H9 (cell line): ENCODE data around the gene TRIM24. TPM values are rescaled to one million over a fixed set of nuclear protein-coding genes. Genes with fewer than 3 reads are reported as not detected.
"Not testable (repeated sequence)": the region's sequence is repeated elsewhere in the genome, so short reads cannot be mapped to it uniquely, and the experiment has no call there.

Experiments
- DNase-seq: peaks from one replicate; pipeline ENCODE4 v3.0.0-alpha.2; 2017
- H2AFZ ChIP-seq: one replicate; pipeline ENCODE4 v1.6.1; 2013; ENCODE audit warnings: mild to moderate bottlenecking, low read length, control low read depth, moderate library complexity
- H2AK5ac ChIP-seq: 2 replicates; pipeline ENCODE4 v1.6.1; 2013; ENCODE audit warnings: low read length, control low read depth, mixed read lengths; ENCODE audit not compliant: insufficient read length
- H2BK120ac ChIP-seq: one replicate; pipeline ENCODE4 v1.6.1; 2013; ENCODE audit warnings: low read depth, mild to moderate bottlenecking, low read length, control low read depth, inconsistent platforms; ENCODE audit not compliant: poor library complexity, severe bottlenecking
- H2BK12ac ChIP-seq: 2 replicates; pipeline ENCODE4 v1.6.1; 2013; ENCODE audit warnings: low read length, control low read depth, mixed read lengths, low read depth; ENCODE audit not compliant: insufficient read length
- H2BK15ac ChIP-seq: 2 replicates; pipeline ENCODE4 v1.6.1; 2013; ENCODE audit warnings: low read depth, low read length, control low read depth
- H2BK20ac ChIP-seq: one replicate; pipeline ENCODE4 v1.6.1; 2013; ENCODE audit warnings: low read depth, mild to moderate bottlenecking, low read length, control low read depth, inconsistent platforms; ENCODE audit not compliant: poor library complexity, severe bottlenecking
- H2BK5ac ChIP-seq: 2 replicates; pipeline ENCODE4 v1.6.1; 2013; ENCODE audit warnings: low read length, control low read depth, mixed read lengths; ENCODE audit not compliant: insufficient read length
- H3K14ac ChIP-seq: 2 replicates; pipeline ENCODE4 v1.6.1; 2013; ENCODE audit warnings: low read length, control low read depth; ENCODE audit not compliant: insufficient read depth
- H3K18ac ChIP-seq: 2 replicates; pipeline ENCODE4 v1.6.1; 2013; ENCODE audit warnings: low read depth, mild to moderate bottlenecking, mixed read lengths, low read length, control low read depth; ENCODE audit not compliant: insufficient read length
- H3K23ac ChIP-seq: 2 replicates; pipeline ENCODE4 v1.6.1; 2013; ENCODE audit warnings: low read length, control low read depth, mixed read lengths, low read depth; ENCODE audit not compliant: insufficient read length
- H3K23me2 ChIP-seq: 2 replicates; pipeline ENCODE4 v1.6.1; 2013; ENCODE audit warnings: low read depth, mild to moderate bottlenecking, mixed read lengths, low read length, control low read depth; ENCODE audit not compliant: insufficient read length, poor library complexity, severe bottlenecking
- H3K27ac ChIP-seq: 2 replicates; pipeline ENCODE4 v1.5.1; 2013; ENCODE audit warnings: low read length, control low read depth, mixed read lengths, low read depth; ENCODE audit not compliant: insufficient read length
- H3K27me3 ChIP-seq: 2 replicates; pipeline ENCODE4 v1.6.1; 2013; ENCODE audit warnings: low read length, control low read depth, inconsistent platforms; ENCODE audit not compliant: insufficient read depth
- H3K4ac ChIP-seq: 2 replicates; pipeline ENCODE4 v1.6.1; 2013; ENCODE audit warnings: low read depth, mild to moderate bottlenecking, control low read depth, inconsistent platforms, low read length, moderate library complexity
- H3K4me1 ChIP-seq: 2 replicates; pipeline ENCODE4 v1.6.1; 2013; ENCODE audit warnings: low read length, control low read depth, inconsistent platforms; ENCODE audit not compliant: insufficient read depth
- H3K4me2 ChIP-seq: 2 replicates; pipeline ENCODE4 v1.6.1; 2013; ENCODE audit warnings: low read length, control low read depth, mixed read lengths; ENCODE audit not compliant: insufficient read length, insufficient read depth
- H3K56ac ChIP-seq: 2 replicates; pipeline ENCODE4 v1.6.1; 2013; ENCODE audit warnings: low read depth, mild to moderate bottlenecking, mixed read lengths, low read length, control low read depth; ENCODE audit not compliant: insufficient read length
- H3K79me1 ChIP-seq: 2 replicates; pipeline ENCODE4 v1.6.1; 2013; ENCODE audit warnings: low read depth, mild to moderate bottlenecking, moderate library complexity, low read length, control low read depth, inconsistent platforms; ENCODE audit not compliant: insufficient read depth, poor library complexity, severe bottlenecking
- H3K79me2 ChIP-seq: 2 replicates; pipeline ENCODE4 v1.6.1; 2013; ENCODE audit warnings: low read length, control low read depth, inconsistent platforms; ENCODE audit not compliant: insufficient read depth
- H3K9ac ChIP-seq: 2 replicates; pipeline ENCODE4 v1.6.1; 2013; ENCODE audit warnings: low read length, control low read depth, mixed read lengths; ENCODE audit not compliant: insufficient read length; ENCODE audit errors: extremely low read depth
- H3K9me3 ChIP-seq: one replicate; pipeline ENCODE4 v1.6.1; 2013; ENCODE audit warnings: low read depth, low read length, inconsistent platforms; ENCODE audit not compliant: control insufficient read depth
- H3T11ph ChIP-seq: one replicate; pipeline ENCODE4 v1.6.1; 2013; ENCODE audit warnings: mild to moderate bottlenecking, low read length, control low read depth, inconsistent platforms
- H4K20me1 ChIP-seq: one replicate; pipeline ENCODE4 v1.6.1; 2013; ENCODE audit not compliant: control insufficient read depth, insufficient read length, insufficient read depth
- H4K5ac ChIP-seq: 2 replicates; pipeline ENCODE4 v1.6.1; 2013; ENCODE audit warnings: low read depth, mild to moderate bottlenecking, mixed read lengths, low read length, control low read depth; ENCODE audit not compliant: insufficient read length
- H4K8ac ChIP-seq: replicated peaks from 2 replicates; pipeline ENCODE4 v1.6.1; 2013; ENCODE audit warnings: low read length, control low read depth, mixed read lengths, low read depth; ENCODE audit not compliant: insufficient read length
- H4K91ac ChIP-seq: 2 replicates; pipeline ENCODE4 v1.6.1; 2013; ENCODE audit warnings: low read depth, mild to moderate bottlenecking, moderate library complexity, mixed read lengths, low read length, control low read depth; ENCODE audit not compliant: insufficient read length
- H3K27ac Mint-ChIP-seq, 3 experiments: 2 replicates in 2 of 3; 3 replicates in 1 of 3; pipeline ENCODE4 v1.8.0; 2020 to 2021; ENCODE audit warnings: mixed read lengths in 3 of 3, mild to moderate bottlenecking in 1 of 3, moderate library complexity in 1 of 3
- H3K27me3 Mint-ChIP-seq: 2 replicates; pipeline ENCODE4 v1.8.0; 2021; ENCODE audit warnings: low read depth, mild to moderate bottlenecking, moderate library complexity, mixed read lengths
- H3K36me3 Mint-ChIP-seq, 3 experiments: 2 replicates in 2 of 3; 3 replicates in 1 of 3; pipeline ENCODE4 v1.8.0; 2020 to 2021; ENCODE audit warnings: low read depth in 3 of 3, mixed read lengths in 3 of 3; ENCODE audit not compliant: insufficient read depth in 1 of 3
- H3K4me1 Mint-ChIP-seq, 2 experiments: 2 replicates each; pipeline ENCODE4 v1.8.0; 2020; ENCODE audit warnings: mixed read lengths in 2 of 2
- H3K4me3 Mint-ChIP-seq, 2 experiments: 2 replicates in 1 of 2; 3 replicates in 1 of 2; pipeline ENCODE4 v1.8.0; 2020 to 2021; ENCODE audit warnings: mild to moderate bottlenecking in 2 of 2, mixed read lengths in 2 of 2, moderate library complexity in 1 of 2
- H3K9me3 Mint-ChIP-seq, 2 experiments: 2 replicates in 1 of 2; 3 replicates in 1 of 2; pipeline ENCODE4 v1.8.0; 2020; ENCODE audit warnings: mild to moderate bottlenecking in 2 of 2, mixed read lengths in 2 of 2, moderate library complexity in 1 of 2
- WGBS: extraction: QIAGEN DNeasy Blood & Tissue Kit; methylation state at CpG from one replicate; pipeline ENCODE4 v1.1.7; 2013; ENCODE audit warnings: missing lambda C conversion rate, low lambda C conversion rate, mixed read lengths; ENCODE audit not compliant: insufficient read length; ENCODE audit errors: extremely low coverage; 5-methylcytosine and 5-hydroxymethylcytosine counted together
- total RNA-seq: library from RNA; stranded (reverse); gene quantifications from 2 replicates; pipeline ENCODE4 v1.2.1, GENCODE V29; 2021
- TF ChIP-seq, protein P1 (sequence below): fragments of 200-600 bp; sonication (generic); conservative IDR thresholded peaks from 3 replicates; pipeline ENCODE4 v1.8.0; 2021; ENCODE audit warnings: antibody characterized with exemption, mild to moderate bottlenecking

The TRIM24 gene
- total RNA-seq, 1 experiment from 2014 or later = 260 TPM

DNA sequence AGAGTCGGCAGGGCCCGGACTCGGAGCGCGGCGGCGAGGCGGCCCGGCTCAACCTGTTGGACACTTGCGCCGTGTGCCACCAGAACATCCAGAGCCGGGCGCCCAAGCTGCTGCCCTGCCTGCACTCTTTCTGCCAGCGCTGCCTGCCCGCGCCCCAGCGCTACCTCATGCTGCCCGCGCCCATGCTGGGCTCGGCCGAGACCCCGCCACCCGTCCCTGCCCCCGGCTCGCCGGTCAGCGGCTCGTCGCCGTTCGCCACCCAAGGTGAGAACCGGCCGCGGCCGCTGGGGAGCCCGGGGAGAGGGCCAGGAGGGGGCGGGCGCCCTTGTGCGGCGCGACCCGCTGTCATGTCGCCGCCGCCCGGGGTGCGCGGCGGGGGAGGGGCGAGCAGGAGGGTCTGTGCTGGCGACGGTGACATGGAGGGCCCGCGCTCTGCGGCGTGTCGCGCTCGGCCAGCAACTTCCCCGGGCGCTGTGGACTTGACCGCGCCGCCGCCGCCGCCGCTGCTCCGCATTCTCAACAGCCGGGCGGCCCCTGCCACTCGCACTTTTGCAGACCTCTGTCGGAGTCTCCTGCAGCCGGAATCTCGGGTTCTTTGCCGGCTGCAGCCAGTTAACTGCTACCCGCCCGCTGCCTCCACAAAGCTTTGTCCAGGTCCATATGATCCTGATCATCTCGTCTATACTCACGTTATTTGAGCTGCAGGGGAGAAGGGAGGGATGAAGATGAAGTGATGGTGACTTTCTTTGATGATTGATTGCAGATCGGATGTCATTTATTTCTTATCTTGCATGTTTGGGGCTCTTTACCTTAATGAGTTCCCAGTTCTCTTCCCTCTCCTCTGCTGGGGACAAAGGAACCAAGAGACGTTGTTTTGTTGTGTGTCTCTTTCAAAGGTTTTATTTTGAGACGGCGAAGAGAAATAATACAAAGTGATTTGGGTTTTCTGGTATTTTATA is 869 bp downstream of the TRIM24 start:
- Histone ChIP-seq H2AFZ (no peak overlapping the region), H3K23me2 (peaks cover 4% of the 10 kb centered on the region), H2AK5ac (no peak overlapping the region), H2BK120ac (no peak overlapping the region), H3K14ac (peak overlapping the region; percentile 87), H3K4ac (no peak overlapping the region), H3K18ac (no peak overlapping the region), H3K79me1 (no peaks in the 10 kb centered on the region), H3K4me1 (peaks cover 2% of the 10 kb centered on the region; the same call in 1 of the 2 replicates), H2BK20ac (no peak overlapping the region), H4K8ac (no peak overlapping the region), H3K27ac (no peak overlapping the region), H3K9ac (peak overlapping the region; percentile 99), H3K9me3 (no peaks in the 10 kb centered on the region), H3K4me2 (peak overlapping the region; percentile 94), H4K91ac (no peak overlapping the region), H3K56ac (no peak overlapping the region), H4K20me1 (no peaks in the 10 kb centered on the region), H3T11ph (no peak overlapping the region), H2BK12ac (no peak overlapping the region), H3K23ac (no peak overlapping the region), H3K79me2 (peaks cover 36% of the 10 kb centered on the region), H3K27me3 (no peaks in the 10 kb centered on the region), H2BK5ac (no peak overlapping the region), H4K5ac (no peak overlapping the region), H2BK15ac (0 out of 2 replicates have a peak overlapping the region, but pooled peaks have one; percentile 5)
- Mint-ChIP-seq H3K27ac (peak overlapping the region; percentile 87 to 96 (median 89)), H3K4me3 (peak overlapping the region; percentile 96 to 97), H3K4me1 (peaks cover 42 to 46% of the 10 kb centered on the region in 2 experiments), H3K36me3 (peaks cover 33 to 49% (median 45%) of the 10 kb centered on the region in 3 experiments), H3K9me3 (peaks cover 6 to 18% of the 10 kb centered on the region in 2 experiments; a peak in 4 of 5 replicates), H3K27me3 (no peaks in the 10 kb centered on the region)
- WGBS = no CpG with 5 or more reads among the region's 84 CpGs
- TF ChIP-seq, protein P1, sequence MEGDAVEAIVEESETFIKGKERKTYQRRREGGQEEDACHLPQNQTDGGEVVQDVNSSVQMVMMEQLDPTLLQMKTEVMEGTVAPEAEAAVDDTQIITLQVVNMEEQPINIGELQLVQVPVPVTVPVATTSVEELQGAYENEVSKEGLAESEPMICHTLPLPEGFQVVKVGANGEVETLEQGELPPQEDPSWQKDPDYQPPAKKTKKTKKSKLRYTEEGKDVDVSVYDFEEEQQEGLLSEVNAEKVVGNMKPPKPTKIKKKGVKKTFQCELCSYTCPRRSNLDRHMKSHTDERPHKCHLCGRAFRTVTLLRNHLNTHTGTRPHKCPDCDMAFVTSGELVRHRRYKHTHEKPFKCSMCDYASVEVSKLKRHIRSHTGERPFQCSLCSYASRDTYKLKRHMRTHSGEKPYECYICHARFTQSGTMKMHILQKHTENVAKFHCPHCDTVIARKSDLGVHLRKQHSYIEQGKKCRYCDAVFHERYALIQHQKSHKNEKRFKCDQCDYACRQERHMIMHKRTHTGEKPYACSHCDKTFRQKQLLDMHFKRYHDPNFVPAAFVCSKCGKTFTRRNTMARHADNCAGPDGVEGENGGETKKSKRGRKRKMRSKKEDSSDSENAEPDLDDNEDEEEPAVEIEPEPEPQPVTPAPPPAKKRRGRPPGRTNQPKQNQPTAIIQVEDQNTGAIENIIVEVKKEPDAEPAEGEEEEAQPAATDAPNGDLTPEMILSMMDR = no peak
- DNase-seq = peak; percentile 38

DNA sequence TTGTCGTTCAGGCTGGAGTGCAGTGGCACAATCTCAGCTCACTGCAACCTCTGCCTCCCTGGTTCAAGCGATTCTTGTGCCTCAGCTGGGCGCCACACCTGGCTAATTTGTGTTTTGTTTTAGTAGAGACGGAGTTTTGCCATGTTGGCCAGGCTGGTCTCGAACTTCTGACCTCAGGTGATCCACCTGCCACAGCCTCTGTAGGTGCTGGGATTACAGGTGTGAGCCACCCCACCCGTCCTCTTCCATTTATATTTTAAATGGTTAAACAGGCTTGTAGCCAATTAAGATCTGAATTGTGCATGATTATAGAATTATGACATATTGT is 3.2 kb downstream of the TRIM24 start:
- not testable (repeated sequence) for H3K27ac ChIP-seq, H3K79me1 ChIP-seq, H2BK120ac ChIP-seq, H2BK15ac ChIP-seq, H3K27me3 ChIP-seq, H2BK5ac ChIP-seq, H2BK20ac ChIP-seq, H3K23ac ChIP-seq, DNase-seq, H3K18ac ChIP-seq, H3K56ac ChIP-seq, H2BK12ac ChIP-seq, H2AK5ac ChIP-seq, H4K5ac ChIP-seq, H3K4ac ChIP-seq, H3K27me3 Mint-ChIP-seq, H4K91ac ChIP-seq, H3K14ac ChIP-seq, H3K4me1 ChIP-seq, H2AFZ ChIP-seq, H4K8ac ChIP-seq, H4K20me1 ChIP-seq, H3K9ac ChIP-seq, H3K9me3 ChIP-seq, H3T11ph ChIP-seq, H3K23me2 ChIP-seq
- peaks cover 6 to 18% of the 10 kb centered on the region in 2 experiments; a peak in 4 of 5 replicates for H3K9me3 Mint-ChIP-seq
- peaks cover 46 to 53% of the 10 kb centered on the region in 2 experiments for H3K4me1 Mint-ChIP-seq
- H3K27ac Mint-ChIP-seq = peak overlapping the region; percentile 92 to 95 (median 92); a peak in 5 of 7 replicates
- H3K36me3 Mint-ChIP-seq = peaks cover 37 to 69% (median 67%) of the 10 kb centered on the region in 3 experiments
- H3K4me2 ChIP-seq = peak overlapping the region; percentile 3
- no CpG with 5 or more reads among the region's 6 CpGs for WGBS
- peaks cover 50% of the 10 kb centered on the region for H3K79me2 ChIP-seq
- peak overlapping the region; percentile 96 to 97 for H3K4me3 Mint-ChIP-seq
